B cell (primary cell): ENCODE results near the gene TENT4A.

Experiments used
- CTCF ChIP-seq: fragments of 200-600 bp; IDR thresholded peaks from one replicate; pipeline ENCODE4 v1.8.0; 2022; ENCODE audit warnings: antibody characterized with exemption, mild to moderate bottlenecking
- EZH2 ChIP-seq: IDR thresholded peaks from 2 replicates; pipeline ENCODE4 v1.6.1; 2012; ENCODE audit warnings: borderline replicate concordance, low read depth, mild to moderate bottlenecking, moderate library complexity, low read length; ENCODE audit not compliant: insufficient read depth, poor library complexity, severe bottlenecking

- TF ChIP-seq CTCF (no peak), EZH2 (no peak)
These were observed 33.9 kb downstream of the TENT4A start for GRCh38 chr5:6747103-6747502.
